Inferior parietal cortex (tissue), 1 donor: Measurements from ENCODE around the gene IL12A.

ENCODE experiments used
- DNase-seq: peaks from one replicate; pipeline ENCODE4 v3.0.0-alpha.2; 2016; ENCODE audit errors: extremely low spot score

The IL12A gene

DNA sequence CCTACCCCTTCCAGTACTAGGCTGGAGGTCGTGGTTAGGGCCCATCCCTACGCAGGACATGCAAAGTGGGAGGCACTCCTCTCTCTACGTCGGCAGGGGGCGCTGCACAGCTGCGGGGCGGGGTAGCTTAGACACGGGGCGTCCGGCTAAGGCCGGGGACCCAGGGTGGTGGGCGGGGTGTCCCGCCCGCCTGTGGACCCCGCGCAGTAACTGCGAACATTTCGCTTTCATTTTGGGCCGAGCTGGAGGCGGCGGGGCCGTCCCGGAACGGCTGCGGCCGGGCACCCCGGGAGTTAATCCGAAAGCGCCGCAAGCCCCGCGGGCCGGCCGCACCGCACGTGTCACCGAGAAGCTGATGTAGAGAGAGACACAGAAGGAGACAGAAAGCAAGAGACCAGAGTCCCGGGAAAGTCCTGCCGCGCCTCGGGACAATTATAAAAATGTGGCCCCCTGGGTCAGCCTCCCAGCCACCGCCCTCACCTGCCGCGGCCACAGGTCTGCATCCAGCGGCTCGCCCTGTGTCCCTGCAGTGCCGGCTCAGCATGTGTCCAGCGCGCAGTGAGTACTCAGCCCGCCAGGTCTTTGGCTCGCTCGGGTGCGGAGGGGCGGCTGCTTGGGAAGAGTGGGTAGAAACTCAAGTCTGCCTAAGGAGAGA is at the start of gene IL12A:
IL12A (plus strand) TSS at position 219 of the 655 bp plus-strand sequence.
- peak; percentile 70 for DNase-seq

DNA sequence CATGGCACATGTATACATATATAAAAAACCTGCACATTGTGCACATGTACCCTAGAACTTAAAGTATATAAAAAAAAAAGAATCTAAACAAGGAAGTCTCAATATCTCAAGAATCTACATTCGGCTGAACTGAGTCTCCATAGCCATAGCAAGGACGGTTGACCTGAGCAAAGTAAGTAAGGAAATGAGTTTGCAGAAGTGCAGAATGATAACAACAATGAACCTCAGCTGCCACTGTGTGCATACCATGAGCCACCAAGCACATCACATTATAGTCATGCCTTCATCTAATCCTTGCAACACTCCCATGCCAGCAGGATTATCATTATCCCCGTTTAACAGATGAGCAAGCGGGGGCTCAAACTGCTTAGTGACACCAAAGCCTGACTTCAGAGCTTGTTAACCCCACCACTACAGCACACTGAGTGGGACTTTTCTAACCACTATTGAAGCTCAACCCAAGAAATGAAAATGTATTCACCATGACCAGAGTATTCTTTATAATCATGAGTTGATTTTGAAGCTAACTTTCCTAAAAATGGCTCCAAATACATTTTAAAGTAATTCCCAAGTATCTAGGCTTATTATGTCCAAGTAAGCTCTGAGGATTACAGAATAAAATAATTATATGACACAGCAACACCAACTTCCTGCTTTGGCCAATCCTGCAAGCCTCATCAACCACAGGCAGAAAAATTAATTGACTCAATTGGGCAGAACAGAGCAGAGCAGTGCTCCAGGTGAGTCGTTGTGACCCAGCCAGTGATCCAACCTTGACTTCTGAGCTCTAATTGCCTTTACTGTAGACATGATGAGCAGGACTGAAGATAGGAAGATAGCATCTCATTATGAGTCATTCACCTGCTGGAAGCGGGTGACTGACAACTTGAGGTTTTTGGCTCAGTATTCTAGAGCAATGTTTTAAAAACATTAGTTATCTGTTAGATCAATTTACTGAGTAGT is 47.3 kb upstream of the IL12A start:
- DNase-seq = no peak

- no peak for DNase-seq
These were observed 43.9 kb upstream of the IL12A start for GRCh38 chr3:159944781-159945180.

DNA sequence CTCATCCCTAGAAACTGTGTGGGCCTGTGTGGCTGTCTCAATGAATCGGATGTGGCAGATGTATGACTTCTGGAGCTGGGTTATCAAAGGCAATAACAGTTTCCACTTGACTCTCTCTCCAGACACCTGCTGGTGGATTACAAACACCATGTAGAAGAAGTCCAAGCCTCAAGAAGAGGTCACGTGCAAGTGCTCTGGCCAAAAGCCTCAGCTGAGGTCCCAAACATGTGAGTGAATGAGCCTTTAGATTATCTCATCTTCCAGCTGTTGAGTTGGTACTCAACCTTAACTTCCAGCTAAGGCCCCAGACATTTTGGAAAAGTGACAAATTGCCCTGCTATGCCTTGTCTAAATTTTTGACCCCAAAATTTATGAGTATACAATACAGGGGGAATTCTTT is 42.7 kb upstream of the IL12A start:
- no peak for DNase-seq

DNA sequence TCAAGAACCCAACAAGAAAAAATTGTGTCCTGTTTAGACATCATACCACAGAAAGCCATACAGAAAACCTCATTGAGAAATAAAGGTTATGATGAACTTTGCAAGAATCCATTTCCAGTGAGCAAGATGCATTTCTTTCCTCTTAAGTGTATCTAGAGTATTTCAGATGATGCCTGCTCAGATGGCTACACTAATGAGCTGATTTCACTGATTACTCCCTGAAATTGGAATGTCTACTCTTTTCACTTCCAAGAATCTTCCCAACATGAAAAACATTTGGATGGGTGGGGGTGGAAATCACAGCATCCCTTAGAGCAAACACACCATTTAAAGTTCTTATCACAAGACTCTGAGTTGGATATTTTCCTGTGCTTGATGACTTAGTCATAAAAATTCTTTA is 41.4 kb upstream of the IL12A start:
- DNase-seq = no peak

DNA sequence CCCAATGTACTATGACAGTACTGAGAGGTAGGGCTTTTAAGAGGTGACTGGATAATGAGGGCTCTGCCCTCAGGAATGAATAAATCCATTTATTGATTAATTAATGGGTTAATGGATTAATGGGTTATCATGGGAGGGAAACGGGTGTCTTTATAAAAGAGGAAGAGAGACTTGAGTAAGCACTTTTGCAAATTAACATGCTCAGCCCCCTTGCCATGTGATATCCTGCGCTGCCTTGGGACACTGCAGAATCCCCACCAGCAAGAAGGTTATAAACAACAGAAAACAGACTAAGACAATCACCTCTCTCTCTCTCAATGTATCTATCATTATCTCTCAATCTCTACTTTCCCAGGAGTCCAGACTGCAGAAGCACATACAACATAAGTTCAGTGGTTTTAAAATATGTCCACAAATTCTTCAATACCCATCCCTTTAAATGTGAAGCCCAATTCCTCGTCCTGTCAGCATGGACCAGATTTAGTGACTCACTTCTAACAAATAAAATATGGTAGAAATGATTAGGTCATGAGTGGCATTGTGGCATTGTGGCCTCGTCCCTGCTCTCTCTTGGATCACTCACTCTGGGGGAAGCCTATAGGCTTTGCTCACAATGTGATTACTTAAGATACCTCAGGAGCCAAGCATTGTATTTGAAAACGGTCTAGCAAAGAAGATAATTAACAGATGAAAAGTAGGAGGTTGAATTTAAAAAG is 40.0 kb upstream of the IL12A start:
- no peak for DNase-seq

DNA sequence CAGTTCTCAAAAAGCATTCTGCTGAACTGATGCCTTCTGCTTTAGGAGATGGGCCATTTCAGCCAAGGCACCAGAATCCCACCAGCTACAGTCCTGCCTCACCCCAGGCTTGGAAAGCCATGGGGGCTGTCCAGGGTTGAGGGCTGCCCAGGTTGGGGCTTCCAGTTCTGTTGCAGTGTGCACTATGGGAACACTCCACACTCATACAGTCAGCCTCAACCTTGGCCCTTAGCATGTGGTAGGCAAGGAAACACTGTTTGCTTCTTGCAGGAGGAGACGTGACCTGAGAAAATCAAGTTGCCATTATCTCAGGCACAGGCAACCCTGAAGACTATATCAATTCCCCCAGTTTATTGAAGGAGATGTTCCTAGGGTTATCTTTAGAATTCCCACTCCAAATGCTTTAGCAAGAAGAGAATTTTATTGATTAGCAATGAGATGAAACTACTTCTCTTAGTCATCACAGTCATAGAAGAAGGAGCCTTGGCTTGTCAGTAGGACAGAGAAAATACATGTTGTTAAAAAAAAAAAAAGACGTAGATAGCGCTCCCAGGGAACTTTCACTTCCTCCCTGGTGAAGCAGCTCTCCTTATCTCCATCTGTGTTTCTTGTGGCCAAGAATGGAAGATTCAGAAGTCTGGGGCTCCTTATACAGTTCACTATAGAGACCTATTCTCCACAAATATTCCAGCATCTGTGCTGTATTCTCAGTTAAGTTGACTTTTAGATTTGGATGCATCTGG is 38.3 kb upstream of the IL12A start:
- DNase-seq = no peak

GRCh38 chr3:159951540-159951939 is 37.1 kb upstream of the IL12A start:
- no peak for DNase-seq

DNA sequence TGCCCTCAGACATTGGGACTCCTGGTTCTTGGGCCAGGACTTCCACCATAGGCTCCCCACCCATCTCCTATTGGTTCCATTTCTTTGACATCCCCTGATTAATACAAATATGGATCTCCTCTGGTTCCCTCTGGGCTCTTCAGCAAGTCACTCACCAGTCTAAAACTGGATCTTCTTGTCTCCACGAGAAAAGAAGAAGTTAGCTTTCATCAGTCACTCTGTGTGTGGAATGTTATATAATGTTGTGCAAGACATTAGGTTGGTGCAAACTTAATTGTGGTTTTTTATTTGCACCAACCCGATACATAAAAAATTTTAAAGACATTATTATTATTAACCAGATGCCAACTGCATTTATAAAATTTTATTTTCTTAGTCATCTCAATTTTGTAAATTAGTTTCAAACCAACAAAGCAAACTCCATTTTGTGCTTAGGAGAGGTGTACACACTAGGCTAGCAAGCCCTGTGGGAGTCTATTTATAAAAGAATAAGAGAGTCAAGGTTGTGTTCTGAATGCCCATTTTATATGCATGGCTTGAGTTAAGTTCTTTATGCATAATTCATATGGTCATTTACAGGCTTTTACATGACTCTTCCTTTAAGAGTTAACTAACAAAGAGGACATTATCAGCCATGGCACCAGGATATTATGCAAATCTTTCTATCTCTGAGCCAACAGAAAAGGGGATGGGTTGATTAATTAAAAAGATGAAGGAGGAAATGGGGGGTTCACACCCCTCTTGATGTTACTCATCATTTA is 35.1 kb upstream of the IL12A start:
- no peak for DNase-seq

- no peak for DNase-seq
These were observed 28.2 kb upstream of the IL12A start for GRCh38 chr3:159960188-159961148.

DNA sequence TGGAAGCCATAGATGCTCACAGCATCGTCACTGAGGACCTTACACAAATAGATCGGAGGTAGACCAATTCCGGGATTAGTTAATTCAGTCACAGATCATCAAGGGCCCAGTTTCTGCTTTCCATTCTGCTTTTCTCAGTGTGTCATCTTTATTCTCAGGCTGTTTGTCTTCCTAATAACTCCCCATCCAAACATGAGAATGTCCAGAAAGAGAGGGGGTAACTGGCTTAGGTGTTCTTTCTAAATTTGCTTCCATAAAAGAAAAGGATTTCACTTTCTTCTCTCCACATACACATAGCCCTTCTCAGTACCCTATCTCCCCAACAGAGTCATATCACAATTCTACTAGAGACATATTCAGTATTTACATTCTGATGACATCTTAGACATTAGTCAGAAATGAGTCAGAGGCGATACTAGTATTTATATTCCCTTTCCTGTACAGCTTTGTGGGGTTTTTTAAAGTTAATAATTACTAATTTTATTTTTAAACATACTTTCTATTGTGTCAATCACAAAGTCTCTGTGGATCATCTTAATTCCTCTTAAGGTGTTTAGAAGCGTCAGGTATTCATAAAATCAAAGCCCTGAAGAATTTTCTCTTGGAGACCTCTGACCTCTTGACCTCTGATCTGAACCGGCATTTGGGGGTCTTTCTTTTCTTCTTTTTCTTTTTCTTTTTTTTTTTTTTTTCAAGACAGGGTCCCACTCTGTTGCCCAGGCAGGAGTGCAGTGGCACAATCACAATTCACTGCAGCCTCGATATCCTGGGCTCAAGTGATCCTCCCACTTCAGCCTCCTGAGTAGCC is 24.3 kb upstream of the IL12A start:
- DNase-seq = no peak

DNA sequence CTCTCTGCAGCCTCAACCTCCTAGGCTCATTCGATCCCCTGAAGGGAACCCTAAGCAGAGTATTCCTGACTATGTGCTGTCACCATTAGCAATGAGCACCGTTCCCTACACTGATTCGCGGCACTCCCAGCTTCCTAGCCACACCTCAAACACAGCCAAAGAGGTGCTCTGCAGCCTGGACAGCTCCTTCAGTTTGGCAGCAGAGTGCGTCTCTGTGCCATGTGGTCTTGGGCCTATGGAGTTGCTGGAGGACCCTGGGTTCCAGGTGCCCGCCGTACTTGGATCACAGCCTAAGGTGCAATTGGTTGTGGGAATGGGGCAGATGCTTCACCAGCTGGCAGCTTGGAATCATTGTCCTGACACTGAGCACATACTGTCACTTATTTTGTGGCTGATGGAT is 17.3 kb upstream of the IL12A start:
- no peak for DNase-seq

- no peak for DNase-seq
These were observed 11.3 kb upstream of the IL12A start for GRCh38 chr3:159977295-159977694.

DNA sequence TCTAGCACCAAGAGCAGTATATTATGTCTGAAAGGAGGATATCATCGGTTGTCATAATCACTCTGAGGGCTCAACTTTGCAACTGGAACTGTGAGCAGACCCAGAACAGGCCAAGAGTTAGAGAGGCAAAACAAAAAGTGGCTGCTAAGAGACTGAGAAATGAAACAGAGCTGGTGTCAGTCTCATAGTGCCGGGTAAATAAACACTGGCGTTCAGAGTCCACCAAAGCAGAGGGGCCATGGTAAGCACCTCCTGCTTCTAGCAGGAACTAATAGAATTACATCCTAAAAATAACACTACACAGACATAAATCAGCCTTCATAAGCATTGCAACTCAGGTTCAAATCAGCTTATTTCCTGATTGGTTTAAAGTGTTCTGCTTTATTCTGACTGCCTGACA is 10.3 kb upstream of the IL12A start:
- no peak for DNase-seq

DNA sequence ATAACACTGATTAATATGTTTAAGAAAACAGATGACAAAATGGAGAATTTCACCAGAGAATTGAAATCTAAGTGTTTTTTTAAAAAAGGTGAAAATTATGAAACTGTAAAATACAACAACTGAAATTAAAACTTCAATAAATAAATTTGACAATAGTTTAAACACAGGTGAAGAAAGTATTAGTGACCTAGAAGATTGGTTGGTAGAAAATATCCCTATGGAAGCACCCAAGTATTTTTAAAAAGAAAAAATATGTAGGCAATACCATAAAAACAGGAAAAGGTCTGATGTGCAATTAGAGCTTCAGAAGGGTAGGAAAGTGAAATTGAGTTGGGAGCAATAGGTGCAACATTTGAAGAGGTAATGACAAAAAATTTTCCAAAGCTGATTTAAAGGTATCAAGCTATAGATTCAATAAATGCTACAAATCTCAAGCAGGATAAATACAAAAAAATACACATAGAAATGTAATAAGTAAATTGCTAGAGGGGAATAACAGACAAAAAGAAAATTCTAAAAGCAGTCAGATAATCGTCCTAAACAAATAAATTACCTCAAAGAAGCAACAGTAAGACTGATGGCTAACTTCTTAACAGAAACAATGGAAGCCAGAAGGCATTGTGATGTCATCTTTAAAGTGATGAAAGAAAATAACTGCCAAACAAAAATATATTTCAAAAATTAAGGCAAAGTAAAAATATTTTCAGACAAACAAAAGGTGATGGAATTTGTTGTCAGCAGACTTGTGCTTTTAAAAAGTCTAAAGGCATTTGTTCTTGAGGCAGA is 9.5 kb upstream of the IL12A start:
- DNase-seq = no peak

DNA sequence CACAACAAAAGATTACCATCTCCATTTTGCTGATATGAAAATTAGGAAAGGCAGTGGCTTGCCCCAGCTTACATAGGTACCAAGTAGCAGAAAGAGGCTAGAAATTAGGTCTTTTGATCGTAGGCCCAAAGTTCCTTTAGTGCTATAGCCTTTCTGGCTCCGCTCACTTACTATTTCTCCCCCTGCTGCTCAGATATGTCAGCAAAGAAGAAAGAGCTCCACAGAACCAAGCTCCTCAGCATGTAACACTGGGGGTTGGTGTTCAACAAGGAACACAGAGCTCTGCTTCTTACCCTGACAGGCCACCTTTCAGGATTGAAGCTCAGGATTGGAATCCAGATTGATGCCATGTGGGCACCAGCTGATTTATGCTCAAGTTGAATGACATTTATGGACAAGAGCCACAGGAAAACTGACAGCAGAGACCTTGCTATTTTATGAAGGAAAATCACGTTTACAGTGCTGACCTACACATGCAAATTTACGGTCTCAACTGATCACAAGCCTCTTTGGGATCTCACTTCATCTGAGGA is 6.1 kb upstream of the IL12A start:
- DNase-seq = no peak

- no peak for DNase-seq
These were observed 1.3 kb upstream of the IL12A start for GRCh38 chr3:159987291-159987711.
